D721Med (cell line): ENCODE measurements around the gene KIF7.

Source experiments
- DNase-seq: peaks from one replicate; pipeline ENCODE4 v3.0.0; 2011; ENCODE audit warnings: low spot score; ENCODE audit not compliant: insufficient read length
- FAIRE-seq: peaks from 2 replicates; lab custom pipeline; 2011; peaks lifted over from hg19 to GRCh38; lab: Jason Lieb, UNC
- CTCF ChIP-seq: IDR thresholded peaks from 2 replicates; pipeline ENCODE4 v1.5.1; 2012; ENCODE audit warnings: mild to moderate bottlenecking, control low read depth; ENCODE audit not compliant: insufficient read depth; ENCODE audit errors: missing control alignments

The KIF7 gene

GRCh38 chr15:89628806-89629715 is 26.2 kb downstream of the KIF7 start:
- FAIRE-seq (no peak), DNase-seq (no peak)
- TF ChIP-seq CTCF, result no peak

GRCh38 chr15:89628301-89628700 is 27.0 kb downstream of the KIF7 start:
- TF ChIP-seq CTCF, result no peak
- no peak for DNase-seq

GRCh38 chr15:89627256-89627970 is 27.9 kb downstream of the KIF7 start:
- no peak for TF ChIP-seq CTCF
- no peak for FAIRE-seq
- DNase-seq, result no peak

More at GRCh38 chr15:89628301-89628700, 27.0 kb downstream of the KIF7 start:
- FAIRE-seq, result no peak

GRCh38 chr15:89625716-89626115 is 29.6 kb downstream of the KIF7 start:
- FAIRE-seq, result no peak
- DNase-seq, result no peak
- TF ChIP-seq CTCF, result no peak

GRCh38 chr15:89623165-89623564 is 32.1 kb downstream of the KIF7 start:
- TF ChIP-seq CTCF, result no peak
- FAIRE-seq, result no peak
- no peak for DNase-seq

GRCh38 chr15:89621547-89621946 is 33.7 kb downstream of the KIF7 start:
- no peak for DNase-seq
- no peak for TF ChIP-seq CTCF
- no peak for FAIRE-seq
